Activated naive CD8-positive, alpha-beta T cell treated with anti-CD3 and anti-CD28 coated beads, Interleukin-2, amount 50 U/mL, for 16 hours (primary cell): ENCODE measurements around the gene NRCAM.

Experiments used
- DNase-seq: peaks from one replicate; pipeline ENCODE4 v3.0.0-alpha.2; 2020; ENCODE audit warnings: low read depth, low spot score

NRCAM gene

GRCh38 chr7:108132551-108133265 is 323.5 kb downstream of the NRCAM start:
- DNase-seq, result no peak

GRCh38 chr7:108130261-108130660 is 326.0 kb downstream of the NRCAM start, which contains the start of gene LAMB4:
Gene LAMB4 (minus strand): TSS chr7:108130361. CDS start chr7:108123164, 7,197 bp downstream.
- no peak for DNase-seq

- no peak for DNase-seq
Measured at GRCh38 chr7:108129018-108129965, 326.9 kb downstream of the NRCAM start.

GRCh38 chr7:108128514-108128913 is 327.7 kb downstream of the NRCAM start:
- no peak for DNase-seq

GRCh38 chr7:108127461-108127860 is 328.8 kb downstream of the NRCAM start:
- DNase-seq, result no peak

- no peak for DNase-seq
Measured at GRCh38 chr7:108124820-108125219, 331.4 kb downstream of the NRCAM start.

GRCh38 chr7:108122181-108122580 is 334.1 kb downstream of the NRCAM start:
- DNase-seq, result no peak

- no peak for DNase-seq
Measured at GRCh38 chr7:108120933-108121332, 335.3 kb downstream of the NRCAM start.

- DNase-seq, result no peak
Measured at GRCh38 chr7:108120196-108120595, 336.0 kb downstream of the NRCAM start.

GRCh38 chr7:108118959-108119358 is 337.3 kb downstream of the NRCAM start:
- no peak for DNase-seq

GRCh38 chr7:108114117-108114841 is 342.0 kb downstream of the NRCAM start:
- no peak for DNase-seq

- DNase-seq, result no peak
Measured at GRCh38 chr7:108112683-108113082, 343.6 kb downstream of the NRCAM start.

- DNase-seq, result no peak
Measured at GRCh38 chr7:108109221-108109908, 346.9 kb downstream of the NRCAM start.

GRCh38 chr7:108108131-108108530 is 348.1 kb downstream of the NRCAM start:
- DNase-seq, result no peak

- no peak for DNase-seq
Measured at GRCh38 chr7:108104324-108104723, 351.9 kb downstream of the NRCAM start.

- no peak for DNase-seq
Measured at GRCh38 chr7:108103558-108104298, 352.5 kb downstream of the NRCAM start.

- no peak for DNase-seq
Measured at GRCh38 chr7:108102671-108103312, 353.4 kb downstream of the NRCAM start.

GRCh38 chr7:108101759-108102158 is 354.5 kb downstream of the NRCAM start:
- no peak for DNase-seq

GRCh38 chr7:108099713-108100112 is 356.5 kb downstream of the NRCAM start:
- DNase-seq, result no peak

GRCh38 chr7:108097703-108098102 is 358.5 kb downstream of the NRCAM start:
- no peak for DNase-seq
